GM12878 (cell line): Measurements from ENCODE around the gene ATP2B1. TPM values are rescaled to one million over a fixed set of nuclear protein-coding genes. Genes with fewer than 3 reads are reported as not detected.

Experiments
- ATAC-seq: fragments of 200-7000 bp; cut with Tn5 transposase; 3 replicates; pipeline ENCODE4 v1.9.1; 2020; ENCODE audit warnings: mild to moderate bottlenecking, moderate library complexity
- BruUV-seq: library from RNA; stranded (reverse); fragments of 400-500 nt; replicated peaks from 2 replicates; lab custom pipeline; 2021; lab: Mats Ljungman, UMichigan
- CTCF ChIA-PET: fragments of 300-600 bp; sonication (Branson Sonifier 250); formaldehyde crosslinking; extraction: SDS; loops from one replicate; lab custom pipeline; 2021; ENCODE audit warnings: inconsistent platforms; lab: Yijun Ruan, JAX
- POLR2A ChIA-PET: fragments of 350-600 bp; formaldehyde crosslinking; extraction: SDS; loops from one replicate; lab custom pipeline; 2021; ENCODE audit warnings: inconsistent platforms; lab: Charles Lee
- RAD21 ChIA-PET: fragments of 300-600 bp; sonication (Branson Sonifier 250); formaldehyde crosslinking; loops from one replicate; lab custom pipeline; 2023; ENCODE audit warnings: antibody characterized with exemption; ENCODE audit not compliant: unreplicated experiment; lab: Charles Lee
- SMC1A ChIA-PET: fragments of 300-600 bp; sonication (Branson Sonifier 250); formaldehyde crosslinking; loops from one replicate; lab custom pipeline; 2023; ENCODE audit not compliant: unreplicated experiment, uncharacterized antibody; lab: Charles Lee
- DNase-seq: peaks from one replicate; pipeline ENCODE4 v3.0.0-alpha.2; 2011; ENCODE audit warnings: low read depth, low spot score
- FAIRE-seq: peaks from 3 replicates; lab custom pipeline; 2011; peaks lifted over from hg19 to GRCh38; lab: Jason Lieb, UNC
- H2AFZ ChIP-seq: 2 replicates; pipeline ENCODE4 v1.6.0; 2011; ENCODE audit warnings: low read depth, low read length, control low read depth; ENCODE audit not compliant: control insufficient read depth
- H3K27ac ChIP-seq: 2 replicates; pipeline ENCODE4 v1.5.1; 2011; ENCODE audit warnings: control low read depth; ENCODE audit not compliant: control insufficient read depth, insufficient read depth
- H3K27me3 ChIP-seq, 2 experiments: replicated peaks in 1 of 2; 2 replicates each; pipeline versions ENCODE4 v1.6.0 to v1.6.1; 2011; ENCODE audit warnings: low read length in 1 of 2; ENCODE audit not compliant: control insufficient read depth in 2 of 2, insufficient read depth in 2 of 2
- H3K36me3 ChIP-seq, 2 experiments: 2 replicates each; pipeline ENCODE4 v1.5.1; 2011; ENCODE audit warnings: low read length in 1 of 2; ENCODE audit not compliant: control insufficient read depth in 2 of 2, insufficient read depth in 2 of 2
- H3K4me1 ChIP-seq: 2 replicates; pipeline ENCODE4 v1.6.1; 2011; ENCODE audit warnings: mild to moderate bottlenecking, low read length, moderate library complexity, mixed read lengths; ENCODE audit not compliant: control insufficient read depth, insufficient read depth
- H3K4me2 ChIP-seq: 2 replicates; pipeline ENCODE4 v1.6.0; 2011; ENCODE audit warnings: control low read depth; ENCODE audit not compliant: control insufficient read depth, insufficient read depth
- H3K4me3 ChIP-seq: fragments of 200-600 bp; sonication (generic); 2 replicates; pipeline ENCODE4 v1.5.1; 2016
- H3K79me2 ChIP-seq: 2 replicates; pipeline ENCODE4 v1.6.0; 2011; ENCODE audit warnings: low read length; ENCODE audit not compliant: control insufficient read depth, insufficient read depth
- H3K9ac ChIP-seq: 2 replicates; pipeline ENCODE4 v1.8.0; 2011; ENCODE audit warnings: low read length, control low read depth, mixed read lengths; ENCODE audit not compliant: control insufficient read depth, insufficient read depth
- H3K9me3 ChIP-seq: replicated peaks from 3 replicates; pipeline ENCODE4 v1.5.1; 2011; ENCODE audit warnings: mild to moderate bottlenecking, low read length; ENCODE audit not compliant: control insufficient read depth, insufficient read depth
- H4K20me1 ChIP-seq: 2 replicates; pipeline ENCODE4 v1.6.0; 2011; ENCODE audit not compliant: control insufficient read depth, insufficient read depth
- CTCF ChIP-seq, 3 experiments: IDR thresholded peaks in 2 of 3; conservative IDR thresholded peaks in 1 of 3; 2 replicates each; pipeline ENCODE4 v1.5.1; 2011; ENCODE audit warnings: low read depth in 3 of 3, low read length in 3 of 3, mild to moderate bottlenecking in 3 of 3, control low read depth in 2 of 3, moderate library complexity in 2 of 3, inconsistent platforms in 1 of 3, mixed read lengths in 1 of 3; ENCODE audit not compliant: control insufficient read depth in 2 of 3, insufficient read depth in 1 of 3; ENCODE audit errors: extremely low read depth in 1 of 3
- ESRRA ChIP-seq: IDR thresholded peaks from 2 replicates; pipeline ENCODE4 v1.6.1; 2012; ENCODE audit warnings: mild to moderate bottlenecking, low read length, improper control_type of control experiment
- GABPA ChIP-seq: IDR thresholded peaks from 2 replicates; pipeline ENCODE4 v1.6.1; 2014; ENCODE audit warnings: antibody characterized with exemption, low read depth, mild to moderate bottlenecking, inconsistent platforms
- HDAC2 ChIP-seq: fragments of 200-600 bp; sonication (generic); IDR thresholded peaks from 2 replicates; pipeline ENCODE4 v1.6.1; 2017
- JUNB ChIP-seq: IDR thresholded peaks from 2 replicates; pipeline ENCODE4 v1.6.1; 2016; ENCODE audit warnings: antibody characterized with exemption, mild to moderate bottlenecking
- MAX ChIP-seq: IDR thresholded peaks from 2 replicates; pipeline ENCODE4 v1.6.1; 2012; ENCODE audit warnings: low read depth, low read length, improper control_type of control experiment
- NR2C2 ChIP-seq: IDR thresholded peaks from 2 replicates; pipeline ENCODE4 v1.6.1; 2011; ENCODE audit warnings: borderline replicate concordance, low read depth; ENCODE audit not compliant: control insufficient read depth, insufficient read length
- NR2F1 ChIP-seq: fragments of 450-650 bp; conservative IDR thresholded peaks from 2 replicates; pipeline ENCODE4 v1.6.1; 2017; ENCODE audit warnings: mild to moderate bottlenecking
- PAX5 ChIP-seq: IDR thresholded peaks from 2 replicates; pipeline ENCODE4 v1.6.1; 2011; ENCODE audit warnings: low read depth, low read length, borderline replicate concordance
- POLR2AphosphoS2 ChIP-seq: IDR thresholded peaks from 2 replicates; pipeline ENCODE4 v1.6.1; 2011; ENCODE audit warnings: low read depth, mild to moderate bottlenecking, low read length, improper control_type of control experiment, moderate library complexity
- PRDM15 ChIP-seq: fragments of 450-650 bp; formaldehyde crosslinking; IDR thresholded peaks from 2 replicates; pipeline ENCODE4 v1.4.0; 2020; ENCODE audit warnings: mild to moderate bottlenecking, moderate library complexity
- RAD21 ChIP-seq: IDR thresholded peaks from 2 replicates; pipeline ENCODE4 v1.6.1; 2011; ENCODE audit warnings: mild to moderate bottlenecking, low read depth, low read length, moderate library complexity; ENCODE audit not compliant: insufficient read depth
- RB1 ChIP-seq: fragments of 450-650 bp; formaldehyde crosslinking; IDR thresholded peaks from 2 replicates; pipeline ENCODE4 v1.6.1; 2017; ENCODE audit warnings: mild to moderate bottlenecking, borderline replicate concordance
- SIX5 ChIP-seq: IDR thresholded peaks from 2 replicates; pipeline ENCODE4 v1.6.1; 2011; ENCODE audit warnings: mild to moderate bottlenecking, low read depth, low read length, moderate library complexity; ENCODE audit not compliant: severe bottlenecking
- SMC3 ChIP-seq: IDR thresholded peaks from 2 replicates; pipeline ENCODE4 v1.6.1; 2011; ENCODE audit warnings: low read length, improper control_type of control experiment, borderline replicate concordance
- ZBTB4 ChIP-seq: fragments of 450-650 bp; formaldehyde crosslinking; IDR thresholded peaks from 2 replicates; pipeline ENCODE4 v1.4.0; 2022; ENCODE audit warnings: mild to moderate bottlenecking, moderate library complexity
- WGBS: methylation state at CpG from one replicate; pipeline ENCODE4 v1.1.6; 2016; ENCODE audit warnings: low lambda C conversion rate; ENCODE audit not compliant: insufficient replicate concordance, insufficient coverage; ENCODE audit errors: missing lambda C conversion rate; 5-methylcytosine and 5-hydroxymethylcytosine counted together
- in situ Hi-C: fragments of 300-500 bp; cut with MboI; formaldehyde crosslinking; loops from 9 replicates; pipeline ENCODE4 v1.14.3; 2018; ENCODE audit warnings: mixed read lengths
- intact Hi-C: fragments of 100-400 bp; cut with micrococcal nuclease; formaldehyde crosslinking; loops from one replicate; pipeline ENCODE4 v1.14.2; 2022; ENCODE audit not compliant: unreplicated experiment
- polyA plus RNA-seq, 11 experiments: library from polyadenylated mRNA; depleted of rRNA in 4 of 11; unstranded in 6 of 11; stranded (reverse) in 5 of 11; fragments of >200 nt; fragmentation: Nextera tagmentation in 4 of 11; fragmentation: Illumina TruSeq in 1 of 11; extraction: Ambion mirVana in 4 of 11; extraction: Trizol in 1 of 11; gene quantifications; 1 replicate in 1 of 11; 2 replicates in 10 of 11; pipeline versions ENCODE4 v1.2.1 to v1.2.3, GENCODE V29; 2011 to 2016; ENCODE audit warnings: inconsistent platforms in 2 of 11, missing spikeins in 2 of 11, low read depth in 1 of 11
- total RNA-seq, 4 experiments: library from RNA; depleted of rRNA in 3 of 4; stranded (reverse); fragments of >200 nt in 3 of 4; fragmentation: Illumina TruSeq in 1 of 4; extraction: Trizol in 1 of 4; gene quantifications; 2 replicates each; pipeline versions ENCODE4 v1.2.1 to v1.2.3, GENCODE V29; 2013 to 2021

Gene ATP2B1
- total and polyA plus RNA-seq, 10 of the 15 experiments (the other 5 are each of a cell fraction or from before 2014, with no cell fraction given), result 15.9 to 67.8 (median 48.5) TPM

- no peaks in the 10 kb centered on the region for H3K9me3 ChIP-seq
- ChIA-PET SMC1A (interaction anchor here (1.0 to 8.1 kb wide), 5 partner anchors 12 to 559 kb away, joined by 3 to 93 read pairs (median 7); no protein-coding TSS in a partner anchor), RAD21 (interaction anchor here (3.5 kb wide), 1 partner anchor 468 kb away, joined by 17 read pairs; no protein-coding TSS in a partner anchor), CTCF (interaction anchor here (4.8 to 6.8 kb wide), 2 partner anchors 468 to 557 kb away, joined by 70 to 95 read pairs; no protein-coding TSS in a partner anchor), POLR2A (no interaction called here)
- intact Hi-C loops (loop anchor here (10.0 kb wide), 1 partner anchor 1409 kb away; the partner anchor contains the start of gene CCER1), in situ Hi-C loops (loop anchor here (10.0 kb wide), 1 partner anchor 709 kb away; no protein-coding TSS in a partner anchor)
- no peak overlapping the region for H3K4me3 ChIP-seq
- H3K4me1 ChIP-seq, result peaks cover 4% of the 10 kb centered on the region; the same call in 1 of the 2 replicates
- no peak for ATAC-seq
- 95% methylated on average over 4 of the region's 4 CpGs for WGBS
- no TSS peak for BruUV-seq
- no peaks in the 10 kb centered on the region for H3K36me3 ChIP-seq
- H2AFZ ChIP-seq, result no peak overlapping the region
- no peaks in the 10 kb centered on the region for H3K79me2 ChIP-seq
- DNase-seq, result no peak
- no peak overlapping the region for H3K27ac ChIP-seq
- H3K9ac ChIP-seq, result no peak overlapping the region
- H3K4me2 ChIP-seq, result no peak overlapping the region
- FAIRE-seq, result no peak
- H3K27me3 ChIP-seq, result no peaks in the 10 kb centered on the region
- no peaks in the 10 kb centered on the region for H4K20me1 ChIP-seq
- no peak for TF ChIP-seq POLR2AphosphoS2
- TF ChIP-seq NR2C2, result no peak
- TF ChIP-seq SMC3, result no peak
- TF ChIP-seq RAD21, result no peak
- TF ChIP-seq SIX5, result no peak
- no peak for TF ChIP-seq MAX
- no peak for TF ChIP-seq ZBTB4 (CRISPR knock-in tag)
- TF ChIP-seq GABPA, result no peak
- no peak for TF ChIP-seq CTCF (IDR thresholded peaks at IDR 0.05 in 2 of 3, conservative IDR thresholded peaks at IDR 0.05 in 1 of 3; ENCODE audit: control insufficient read depth in 2 of 3, extremely low read depth in 1 of 3, insufficient read depth in 1 of 3, low read depth in 3 of 3, low read length in 3 of 3)
- no peak for TF ChIP-seq PRDM15 (CRISPR knock-in tag)
- no peak for TF ChIP-seq PAX5
- no peak for TF ChIP-seq ESRRA
- no peak for TF ChIP-seq HDAC2
- no peak for TF ChIP-seq JUNB
- TF ChIP-seq NR2F1, result no peak
- no peak for TF ChIP-seq RB1
These were observed 162.5 kb downstream of the ATP2B1 start for GRCh38 chr12:89546151-89546550.
